Osteocyte (in vitro differentiated cells): ENCODE measurements around the gene SLC8A1. TPM values are rescaled to one million over a fixed set of nuclear protein-coding genes. Genes with fewer than 3 reads are reported as not detected.

ENCODE experiments used
- DNase-seq: peaks from one replicate; pipeline ENCODE4 v3.0.0; 2021; ENCODE audit warnings: mixed read lengths; ENCODE audit not compliant: unreplicated experiment; ENCODE audit errors: extremely low spot score
- H3K27ac Mint-ChIP-seq: one replicate; pipeline ENCODE4 v1.8.0; 2021; ENCODE audit warnings: mild to moderate bottlenecking, mixed read lengths; ENCODE audit not compliant: unreplicated experiment
- H3K27me3 Mint-ChIP-seq: one replicate; pipeline ENCODE4 v1.8.0; 2021; ENCODE audit warnings: mixed read lengths; ENCODE audit not compliant: unreplicated experiment
- H3K36me3 Mint-ChIP-seq: one replicate; pipeline ENCODE4 v1.8.0; 2021; ENCODE audit warnings: mixed read lengths; ENCODE audit not compliant: unreplicated experiment
- H3K4me1 Mint-ChIP-seq: one replicate; pipeline ENCODE4 v1.8.0; 2021; ENCODE audit warnings: mixed read lengths; ENCODE audit not compliant: unreplicated experiment
- H3K4me3 Mint-ChIP-seq: one replicate; pipeline ENCODE4 v1.8.0; 2021; ENCODE audit warnings: mild to moderate bottlenecking, moderate library complexity, mixed read lengths; ENCODE audit not compliant: unreplicated experiment
- H3K9me3 Mint-ChIP-seq: one replicate; pipeline ENCODE4 v1.8.0; 2021; ENCODE audit warnings: mixed read lengths; ENCODE audit not compliant: unreplicated experiment
- CTCF ChIP-seq: fragments of 200-600 bp; sonication (generic); IDR thresholded peaks from 2 replicates; pipeline ENCODE4 v1.5.0; 2021; ENCODE audit warnings: antibody characterized with exemption, mild to moderate bottlenecking, moderate library complexity
- total RNA-seq: library from RNA; stranded (reverse); gene quantifications from 2 replicates; pipeline ENCODE4 v1.2.1, GENCODE V29; 2021

Gene SLC8A1
- total RNA-seq, 1 donor from 2014 or later, result 17.3 TPM

GRCh38 chr2:40271094-40271493, 180.8 kb downstream of the SLC8A1 start:
- peaks cover 12% of the 10 kb centered on the region for H3K4me1 Mint-ChIP-seq
- H3K4me3 Mint-ChIP-seq, result no peak overlapping the region
- no peak overlapping the region for H3K27ac Mint-ChIP-seq
- H3K9me3 Mint-ChIP-seq, result no peaks in the 10 kb centered on the region
- no peak for DNase-seq
- H3K27me3 Mint-ChIP-seq, result no peaks in the 10 kb centered on the region
- H3K36me3 Mint-ChIP-seq, result no peaks in the 10 kb centered on the region
- TF ChIP-seq CTCF, result no peak

- Mint-ChIP-seq H3K27me3 (no peaks in the 10 kb centered on the region), H3K27ac (no peak overlapping the region), H3K4me3 (no peak overlapping the region), H3K9me3 (no peaks in the 10 kb centered on the region), H3K4me1 (peaks cover 8% of the 10 kb centered on the region), H3K36me3 (no peaks in the 10 kb centered on the region)
- no peak for DNase-seq
- TF ChIP-seq CTCF, result no peak
These were observed 181.5 kb downstream of the SLC8A1 start for GRCh38 chr2:40270372-40270771.

GRCh38 chr2:40268566-40268965, 183.3 kb downstream of the SLC8A1 start:
- Mint-ChIP-seq H3K27ac (no peak overlapping the region), H3K4me1 (peaks cover 8% of the 10 kb centered on the region), H3K27me3 (no peaks in the 10 kb centered on the region), H3K36me3 (no peaks in the 10 kb centered on the region), H3K4me3 (no peak overlapping the region), H3K9me3 (no peaks in the 10 kb centered on the region)
- no peak for TF ChIP-seq CTCF
- DNase-seq, result no peak

GRCh38 chr2:40266201-40266600, 185.7 kb downstream of the SLC8A1 start:
- Mint-ChIP-seq H3K4me3 (no peak overlapping the region), H3K36me3 (no peaks in the 10 kb centered on the region), H3K27ac (no peak overlapping the region), H3K9me3 (no peaks in the 10 kb centered on the region), H3K4me1 (peaks cover 5% of the 10 kb centered on the region), H3K27me3 (no peaks in the 10 kb centered on the region)
- no peak for TF ChIP-seq CTCF
- DNase-seq, result no peak

- Mint-ChIP-seq H3K4me3 (no peak overlapping the region), H3K27me3 (no peaks in the 10 kb centered on the region), H3K4me1 (peaks cover 3% of the 10 kb centered on the region), H3K36me3 (no peaks in the 10 kb centered on the region), H3K27ac (no peak overlapping the region), H3K9me3 (no peaks in the 10 kb centered on the region)
- no peak for DNase-seq
- TF ChIP-seq CTCF, result no peak
These were observed 186.3 kb downstream of the SLC8A1 start for GRCh38 chr2:40265602-40266001.
